Prostate gland (tissue), 2 donors: ENCODE data around the gene ZNRF3.

ENCODE experiments used
- CTCF ChIP-seq, 4 experiments: fragments of 200-600 bp in 2 of 4; fragments of 450-650 bp in 2 of 4; sonication (generic) in 2 of 4; IDR thresholded peaks; 1 replicate in 3 of 4; 2 replicates in 1 of 4; pipeline ENCODE4 v1.5.1; 2016 to 2019; ENCODE audit warnings: antibody characterized with exemption in 4 of 4, mild to moderate bottlenecking in 2 of 4, moderate library complexity in 2 of 4
- POLR2A ChIP-seq: fragments of 450-650 bp; IDR thresholded peaks from one replicate; pipeline ENCODE4 v1.6.1; 2016; ENCODE audit warnings: antibody characterized with exemption, mild to moderate bottlenecking

- TF ChIP-seq CTCF (IDR thresholded peaks at IDR 0.05) (no peak), POLR2A (no peak)
Measured at GRCh38 chr22:29009148-29009547, 125.8 kb downstream of the ZNRF3 start.
